Stimulated activated CD4-positive, alpha-beta T cell treated with anti-CD3 and anti-CD28 coated beads, Interleukin-4, amount 100 ng/mL, for 24 hours (primary cell): Measurements from ENCODE around the gene MON1B.
"Not testable (repeated sequence)": the region's sequence is repeated elsewhere in the genome, so short reads cannot be mapped to it uniquely, and the experiment has no call there.

Source experiments
- DNase-seq: peaks from one replicate; pipeline ENCODE4 v3.0.0-alpha.2; 2020

Gene MON1B

DNA sequence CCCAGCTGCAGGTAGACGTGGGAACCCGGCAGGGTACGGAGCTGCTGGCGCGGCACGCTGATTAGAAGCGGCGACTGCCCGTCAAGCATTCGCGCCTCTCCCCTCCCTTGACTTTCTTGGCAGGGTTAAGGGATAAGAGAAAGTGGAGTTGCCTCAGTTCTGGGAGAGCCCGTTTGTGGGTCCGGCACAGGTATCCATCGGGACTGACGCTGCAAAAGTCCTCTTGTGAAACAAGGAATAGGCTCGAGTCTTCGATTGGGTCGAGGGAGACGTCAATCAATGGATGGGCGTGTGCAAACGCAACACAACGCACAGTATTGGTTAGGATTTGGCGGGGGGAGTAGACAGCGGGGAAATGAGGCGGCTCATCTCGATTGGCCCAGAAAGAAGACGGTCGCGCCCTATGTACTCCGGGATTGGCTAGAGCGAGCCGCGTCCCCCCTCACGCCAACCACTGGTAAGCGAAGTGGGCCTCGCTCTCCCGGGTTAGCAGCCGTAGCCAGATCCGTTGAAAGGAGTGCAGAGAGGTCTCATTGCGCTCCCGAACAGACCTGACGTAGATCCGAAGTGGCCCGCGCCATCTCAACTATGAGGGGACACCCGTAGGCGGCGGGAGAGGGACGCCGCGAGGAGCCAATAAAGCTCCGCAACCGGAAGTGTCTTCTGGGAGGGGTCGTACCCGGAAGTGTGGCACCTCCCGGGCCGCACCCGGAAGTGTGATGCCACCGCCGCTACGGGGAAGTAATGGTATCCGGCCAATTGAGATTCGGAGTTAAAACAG is at the start of gene MON1B:
Gene MON1B (plus strand): TSS at position 713 of the 781 bp plus-strand sequence. CDS start 296 bp downstream, outside the sequence.
- DNase-seq: peak; percentile 95

DNA sequence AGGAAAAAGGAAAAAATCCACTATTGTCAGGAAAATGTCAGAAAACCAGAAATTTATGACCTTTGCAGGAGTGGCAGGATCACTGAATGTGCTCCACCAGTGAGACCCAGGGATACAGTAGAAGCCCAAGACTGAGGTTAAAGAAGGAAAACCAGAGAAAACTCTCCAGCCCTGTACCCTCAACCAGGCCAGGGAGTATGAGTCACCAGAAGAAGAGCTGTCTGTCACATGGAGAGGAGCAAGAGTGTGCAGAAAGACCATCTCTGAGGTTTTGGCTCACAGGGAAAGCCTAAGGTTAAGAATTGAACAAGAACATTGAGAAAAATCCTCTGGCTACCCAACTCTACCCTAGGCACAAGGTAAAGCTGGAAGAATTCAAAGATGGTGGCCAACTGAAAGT is 47.6 kb upstream of the MON1B start:
- DNase-seq: no peak

DNA sequence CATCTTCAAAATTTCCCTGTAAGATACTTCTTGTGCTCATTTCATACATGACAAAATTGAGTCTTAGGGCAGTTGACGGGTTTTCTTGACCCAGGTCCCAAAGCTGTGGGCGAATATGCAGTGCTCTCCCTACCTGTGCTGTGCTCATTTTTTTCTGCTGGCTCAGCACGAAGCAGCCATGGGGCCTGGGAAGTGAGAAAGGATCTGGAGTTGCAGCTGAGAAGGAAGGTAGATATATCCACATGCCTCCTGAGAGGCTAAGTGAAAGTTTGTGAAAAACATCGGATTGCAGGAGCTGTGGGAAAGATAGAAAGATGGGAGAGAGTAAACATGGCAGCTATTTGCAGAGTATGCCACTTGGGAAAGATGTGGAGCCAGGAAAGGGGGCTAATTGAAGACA is 42.9 kb upstream of the MON1B start:
- no peak for DNase-seq

DNA sequence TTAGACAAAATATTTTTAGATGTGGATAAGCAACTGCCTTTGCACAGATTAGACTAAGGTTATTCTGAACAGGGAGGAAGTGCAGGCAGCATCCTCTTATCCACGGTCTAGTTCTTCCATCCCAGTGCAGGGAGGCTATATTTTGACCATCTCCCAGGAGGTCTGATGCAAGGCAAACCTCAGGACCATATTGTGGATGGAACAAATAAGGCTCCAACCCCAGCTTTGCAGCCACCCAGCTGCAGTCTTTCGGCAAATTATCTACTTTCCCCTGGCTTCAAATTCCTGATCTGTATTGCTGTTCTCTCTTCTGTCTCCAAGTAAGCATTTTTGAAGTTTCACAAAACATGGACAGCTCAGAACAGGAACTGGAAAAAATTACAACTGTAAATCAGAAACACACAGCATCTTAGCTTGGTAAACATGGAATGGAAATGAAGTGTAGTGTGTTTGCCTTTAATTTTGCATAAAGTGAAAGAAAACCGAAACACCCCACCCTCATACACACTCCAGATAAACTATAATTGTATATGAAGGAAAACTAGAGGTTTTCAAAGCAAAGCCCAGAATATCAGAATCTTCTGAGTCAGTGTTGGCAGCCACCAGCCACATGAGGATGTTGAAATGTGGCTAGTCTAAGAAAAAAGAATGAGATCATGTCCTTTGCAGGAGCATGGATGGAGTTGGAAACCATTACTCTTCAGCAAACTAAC is 33.5 kb upstream of the MON1B start:
- DNase-seq: no peak

DNA sequence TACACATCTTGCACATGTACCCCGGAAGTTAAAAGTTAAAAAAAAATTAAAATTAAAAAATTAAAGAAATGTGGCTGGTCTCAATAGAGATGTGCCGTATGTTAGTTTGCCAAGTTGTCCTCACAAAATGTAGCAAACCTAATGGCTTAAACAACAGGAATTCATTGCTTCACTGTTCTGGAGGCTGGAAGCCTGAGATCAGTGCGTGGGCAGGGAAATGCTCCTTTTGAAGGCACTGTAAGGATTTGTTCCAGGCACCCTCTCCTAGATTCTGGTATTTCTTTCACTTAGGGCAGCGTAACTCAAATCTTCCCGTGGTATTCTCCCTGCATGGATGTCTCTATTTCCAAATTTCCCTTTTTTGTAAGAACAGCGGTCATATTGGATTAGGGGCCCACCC is 32.7 kb upstream of the MON1B start:
- no peak for DNase-seq

DNA sequence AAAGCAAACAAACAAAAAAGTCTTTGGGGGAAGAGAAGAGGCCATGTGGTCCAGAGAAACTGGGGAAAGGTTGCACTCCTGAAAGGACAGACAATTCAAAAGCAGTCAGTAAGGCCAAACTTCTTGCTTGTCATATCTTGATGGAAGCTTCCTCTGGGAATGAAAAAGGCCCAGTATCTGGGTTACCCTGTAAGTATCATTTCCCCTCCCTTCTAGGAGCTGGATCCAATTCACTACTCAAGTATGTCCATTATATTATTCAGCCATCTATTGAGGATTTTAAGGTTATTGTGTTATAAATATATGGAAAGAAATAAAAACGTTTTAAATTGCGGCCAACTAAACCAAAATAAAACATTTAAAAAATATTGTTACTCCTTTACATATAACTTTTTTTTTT is 26.0 kb upstream of the MON1B start:
- no peak for DNase-seq

DNA sequence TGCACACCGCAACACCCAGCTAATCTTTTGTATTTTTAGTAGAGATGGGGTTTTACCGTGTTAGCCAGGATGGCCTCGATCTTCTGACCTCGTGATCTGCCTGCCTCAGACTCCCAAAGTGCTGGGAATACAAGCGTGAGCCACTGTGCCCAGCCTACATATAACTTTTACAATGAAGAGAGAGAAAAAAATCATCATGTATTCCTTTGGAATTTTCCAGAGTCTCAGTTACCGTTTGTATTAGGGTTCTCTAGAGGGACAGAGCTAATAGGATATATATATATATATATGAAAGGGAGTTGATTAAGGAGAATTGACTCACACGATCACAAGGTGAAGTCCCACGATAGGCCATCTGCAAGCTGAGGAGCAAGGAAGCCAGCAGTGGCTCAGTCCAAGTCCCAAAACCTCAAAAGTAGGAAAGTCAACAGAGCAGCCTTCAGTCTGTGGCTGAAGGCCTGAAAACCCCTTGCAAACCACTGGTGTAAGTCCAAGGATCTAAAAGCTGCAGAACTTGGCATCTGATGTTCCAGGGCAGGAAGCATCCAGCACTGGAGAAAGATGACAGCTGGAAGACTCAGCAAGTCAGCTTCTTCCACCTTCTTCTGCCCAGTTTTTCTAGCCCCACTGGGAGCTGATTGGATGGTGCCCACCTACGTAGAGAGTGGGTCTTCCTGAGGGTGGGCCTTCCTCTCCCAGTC is 25.3 kb upstream of the MON1B start:
- DNase-seq: not testable (repeated sequence)

DNA sequence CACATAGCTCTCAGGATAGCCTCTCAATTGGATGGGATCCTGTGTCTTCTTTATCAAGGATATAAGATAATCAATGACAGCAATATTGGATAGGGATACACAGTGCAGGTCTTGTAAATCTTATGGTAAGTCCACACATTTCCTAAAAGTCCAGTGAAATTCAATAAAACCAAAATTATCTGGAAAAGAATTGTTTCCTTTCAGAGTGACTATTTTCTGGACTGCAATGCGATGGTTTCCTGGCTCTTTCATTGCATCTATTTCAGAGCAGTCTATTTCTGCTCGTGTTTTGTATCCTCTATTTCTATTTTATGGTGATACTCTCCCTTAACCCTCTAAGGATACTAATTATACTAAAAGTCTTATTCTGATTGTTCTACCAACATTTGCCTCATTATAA is 24.3 kb upstream of the MON1B start:
- DNase-seq: no peak

DNA sequence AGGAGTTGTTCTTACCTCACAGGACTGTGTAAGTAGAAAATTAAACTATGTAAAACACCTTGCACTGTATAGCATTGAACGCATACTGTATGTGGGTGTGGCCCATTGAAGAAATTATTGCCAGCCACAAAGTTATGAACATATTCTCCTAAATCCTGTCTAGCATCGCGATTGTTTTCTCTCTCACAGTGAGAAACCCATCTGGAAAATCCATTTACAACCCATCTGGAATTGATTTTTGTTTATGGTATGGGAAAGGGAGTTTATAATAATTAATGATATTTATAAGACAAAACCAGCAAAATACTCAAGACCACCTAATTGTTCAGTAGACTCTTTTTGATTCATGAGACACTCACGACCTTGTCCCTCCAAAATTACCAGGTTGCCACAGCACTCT is 22.1 kb upstream of the MON1B start:
- no peak for DNase-seq

DNA sequence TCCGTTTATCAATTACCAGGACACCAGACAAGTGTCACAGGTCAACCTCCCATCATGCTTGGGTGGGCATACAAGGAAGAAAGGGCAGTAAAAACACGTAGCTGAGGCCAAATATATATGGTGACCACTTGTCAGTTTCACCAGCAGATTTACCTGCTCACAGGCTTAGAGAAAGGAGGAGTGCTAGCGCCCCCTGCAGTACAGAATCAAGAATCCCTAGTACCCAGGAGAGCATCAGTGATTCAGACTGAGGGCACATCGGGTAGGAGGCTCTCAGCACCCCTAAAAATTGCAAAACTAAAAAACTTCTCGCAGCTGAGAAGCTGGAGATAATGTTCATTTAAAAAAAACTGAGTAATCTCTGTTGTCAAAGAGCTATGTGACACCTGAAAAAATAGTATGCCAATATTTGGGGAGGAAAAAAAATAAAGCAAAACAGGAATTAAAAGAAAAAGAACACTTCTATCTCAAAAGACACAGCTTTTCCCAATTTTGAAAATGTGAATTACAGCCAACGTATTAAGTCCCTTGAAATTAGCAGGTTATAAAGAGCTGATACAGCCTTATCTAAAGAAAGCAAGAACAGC is 21.2 kb upstream of the MON1B start:
- DNase-seq: peak; percentile 44

DNA sequence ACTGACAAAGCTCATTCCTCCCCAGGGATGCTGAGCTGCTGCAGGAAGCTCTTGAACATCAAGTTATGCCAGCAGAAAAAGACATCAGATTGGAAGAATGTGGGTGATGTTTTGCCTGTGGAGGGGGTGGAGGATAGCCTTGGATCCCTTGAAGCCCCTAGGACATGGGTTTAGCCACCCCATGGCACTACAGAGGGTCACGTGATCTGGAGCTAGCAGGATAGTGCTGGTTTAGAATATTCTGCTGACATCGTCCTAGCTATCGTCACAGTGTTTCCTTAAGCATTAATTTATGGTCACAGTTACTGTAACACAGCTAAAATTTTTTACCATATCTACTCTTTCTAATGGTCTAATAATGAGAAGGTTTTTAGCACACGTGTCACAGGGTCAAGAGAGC is 20.2 kb upstream of the MON1B start:
- DNase-seq: no peak

DNA sequence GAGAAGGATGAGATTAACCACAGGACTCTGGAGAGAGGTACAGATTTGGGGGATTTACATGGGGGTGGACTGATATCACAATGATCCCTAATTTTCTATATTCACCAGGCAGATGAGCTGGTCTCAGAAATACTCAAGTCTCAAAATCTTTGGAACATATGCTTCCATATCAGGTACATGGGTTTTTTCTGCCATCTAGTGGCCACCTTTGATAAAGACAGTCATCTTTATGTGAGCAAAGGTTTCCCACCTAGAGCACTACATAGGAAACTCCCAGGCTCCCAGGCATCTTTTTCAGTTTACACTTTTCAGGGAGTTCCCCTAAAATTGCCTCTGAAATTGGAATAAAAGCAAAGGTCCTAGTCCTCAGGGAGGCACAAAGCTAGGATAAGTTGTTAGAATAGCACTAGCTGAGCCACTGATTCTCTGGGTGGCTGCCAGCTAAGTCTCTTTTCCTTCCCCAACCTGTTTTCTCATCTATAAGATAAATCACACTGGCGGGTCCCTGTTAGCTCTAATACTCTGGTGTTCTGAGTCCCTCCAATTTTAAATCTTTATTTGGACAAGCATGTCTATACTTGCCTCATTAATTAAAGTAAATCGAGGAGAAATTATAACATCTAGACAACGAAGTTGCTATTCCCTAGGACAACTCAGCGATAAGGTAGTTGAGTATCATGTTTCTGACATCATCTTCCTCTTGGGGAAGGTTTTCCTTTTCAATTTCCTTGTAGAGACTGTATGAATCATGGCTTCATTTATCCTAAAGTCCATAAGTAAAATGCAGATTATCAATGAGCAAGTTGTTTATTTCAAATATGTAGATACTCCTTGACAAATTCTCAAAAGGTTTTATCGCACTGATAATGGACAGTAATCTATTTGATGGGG is 19.0 kb upstream of the MON1B start:
- DNase-seq: peak; percentile 40

DNA sequence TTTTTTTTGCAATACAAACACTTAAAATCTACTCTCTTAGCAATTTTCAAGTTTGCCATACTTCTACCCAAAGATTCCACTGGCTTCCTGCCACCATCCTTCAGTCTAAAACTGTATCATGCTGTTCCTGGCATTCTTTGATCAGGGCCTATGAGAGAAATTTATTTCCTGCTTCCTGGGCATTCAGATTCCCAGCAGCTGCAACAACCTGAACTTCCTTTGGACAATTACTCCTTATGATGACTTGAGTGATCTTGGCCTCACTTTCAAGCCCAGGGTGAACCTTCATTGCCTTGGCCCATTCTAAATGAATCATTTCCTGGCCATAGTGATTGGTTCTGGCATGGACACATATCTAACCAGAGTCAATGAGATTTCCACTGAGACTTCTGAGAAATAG is 18.0 kb upstream of the MON1B start:
- DNase-seq: no peak

DNA sequence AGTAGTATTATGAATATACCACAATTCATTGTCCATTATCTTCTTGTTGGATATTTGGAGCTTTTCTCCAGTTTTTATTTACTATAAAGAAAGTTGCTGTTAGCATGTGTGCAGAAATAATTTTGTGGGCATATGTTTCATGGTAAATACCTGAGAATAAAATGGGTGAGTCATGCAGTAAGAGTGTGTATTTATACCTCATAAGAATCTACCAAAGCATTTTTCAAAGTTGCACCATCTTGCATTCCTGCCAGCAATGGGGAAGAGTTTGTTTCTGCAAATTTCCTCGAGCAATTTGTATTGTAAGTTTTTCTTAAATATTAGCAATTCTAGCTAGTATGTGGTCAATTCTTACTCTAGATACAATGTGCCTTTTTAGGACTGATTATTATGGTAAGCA is 7.9 kb upstream of the MON1B start:
- DNase-seq: no peak

DNA sequence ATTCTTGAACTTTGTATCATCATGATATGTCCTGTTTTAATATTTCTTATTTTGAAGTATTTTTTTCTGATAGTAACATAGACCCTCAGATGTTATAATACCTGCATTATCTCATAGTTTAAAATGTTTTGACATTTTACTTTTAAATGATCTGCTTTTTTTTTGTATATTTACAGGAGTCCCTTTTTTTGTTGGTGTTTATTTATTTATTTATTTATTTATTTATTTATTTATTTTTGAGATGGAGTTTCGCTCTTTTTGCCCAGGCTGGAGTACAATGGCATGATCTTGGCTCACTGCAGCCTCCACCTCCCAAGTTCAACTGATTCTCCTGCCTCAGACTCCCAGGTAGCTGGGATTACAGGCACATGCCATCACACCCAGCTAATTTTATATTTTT is 4.7 kb upstream of the MON1B start:
- DNase-seq: not testable (repeated sequence)

DNA sequence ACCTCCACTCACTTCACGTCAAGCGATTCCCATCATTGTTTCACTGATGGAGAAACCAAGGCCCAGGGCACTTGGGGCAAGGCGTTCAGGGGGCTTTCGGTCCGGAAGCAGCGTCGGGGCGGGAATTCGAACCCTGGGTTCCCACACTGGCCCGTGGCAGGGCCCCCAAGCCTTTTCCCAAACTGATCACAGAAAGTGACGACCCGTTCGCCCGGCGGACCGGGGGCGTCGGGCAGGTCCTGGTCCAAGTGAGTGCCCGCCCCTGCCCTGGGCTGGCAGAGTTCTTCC is 856 bp upstream of the MON1B start:
- no peak for DNase-seq

DNA sequence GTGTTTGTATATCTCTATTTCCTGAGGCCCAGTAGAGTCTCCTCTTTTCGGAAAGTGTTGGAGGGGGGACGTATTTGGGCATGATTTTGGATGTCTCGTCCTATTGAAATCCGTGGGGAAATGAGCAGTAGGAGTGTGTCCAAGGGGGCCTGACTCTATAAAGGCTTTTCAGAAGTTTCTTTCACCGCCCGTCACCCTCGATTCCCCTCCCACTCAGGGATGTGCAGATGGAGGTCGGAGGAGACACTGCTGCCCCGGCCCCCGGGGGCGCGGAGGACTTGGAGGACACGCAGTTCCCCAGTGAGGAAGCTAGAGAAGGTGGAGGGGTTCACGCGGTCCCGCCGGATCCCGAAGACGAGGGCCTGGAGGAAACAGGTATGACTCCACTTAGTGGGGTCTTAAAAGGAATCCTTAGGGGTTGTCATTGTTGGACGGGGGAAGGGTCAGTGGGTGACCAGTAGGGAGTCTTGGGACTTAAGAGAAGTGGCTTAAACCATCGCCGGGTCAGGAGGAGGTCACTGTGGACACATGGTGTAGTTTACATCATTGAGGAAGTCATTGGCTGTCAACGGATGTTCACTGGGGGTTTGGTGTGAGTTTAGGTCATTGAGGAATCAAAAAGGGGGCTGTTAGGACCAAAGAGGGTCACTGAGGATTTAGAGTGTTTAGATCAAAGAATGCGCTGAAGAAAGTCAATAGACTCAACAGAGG is 424 bp downstream of the MON1B start:
- peak; percentile 30 for DNase-seq

DNA sequence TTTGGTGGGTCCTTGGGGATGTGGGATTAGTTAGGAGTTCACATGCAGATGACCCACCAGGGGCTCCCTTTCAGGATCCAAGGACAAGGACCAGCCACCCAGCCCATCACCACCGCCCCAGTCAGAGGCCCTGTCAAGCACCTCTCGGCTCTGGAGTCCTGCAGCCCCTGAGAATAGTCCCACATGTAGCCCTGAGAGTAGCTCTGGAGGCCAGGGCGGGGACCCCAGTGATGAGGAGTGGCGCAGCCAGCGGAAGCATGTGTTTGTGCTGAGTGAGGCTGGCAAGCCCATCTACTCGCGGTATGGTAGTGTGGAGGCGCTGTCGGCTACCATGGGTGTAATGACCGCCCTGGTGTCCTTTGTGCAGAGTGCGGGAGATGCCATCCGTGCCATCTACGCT is 2.4 kb downstream of the MON1B start:
- no peak for DNase-seq

DNA sequence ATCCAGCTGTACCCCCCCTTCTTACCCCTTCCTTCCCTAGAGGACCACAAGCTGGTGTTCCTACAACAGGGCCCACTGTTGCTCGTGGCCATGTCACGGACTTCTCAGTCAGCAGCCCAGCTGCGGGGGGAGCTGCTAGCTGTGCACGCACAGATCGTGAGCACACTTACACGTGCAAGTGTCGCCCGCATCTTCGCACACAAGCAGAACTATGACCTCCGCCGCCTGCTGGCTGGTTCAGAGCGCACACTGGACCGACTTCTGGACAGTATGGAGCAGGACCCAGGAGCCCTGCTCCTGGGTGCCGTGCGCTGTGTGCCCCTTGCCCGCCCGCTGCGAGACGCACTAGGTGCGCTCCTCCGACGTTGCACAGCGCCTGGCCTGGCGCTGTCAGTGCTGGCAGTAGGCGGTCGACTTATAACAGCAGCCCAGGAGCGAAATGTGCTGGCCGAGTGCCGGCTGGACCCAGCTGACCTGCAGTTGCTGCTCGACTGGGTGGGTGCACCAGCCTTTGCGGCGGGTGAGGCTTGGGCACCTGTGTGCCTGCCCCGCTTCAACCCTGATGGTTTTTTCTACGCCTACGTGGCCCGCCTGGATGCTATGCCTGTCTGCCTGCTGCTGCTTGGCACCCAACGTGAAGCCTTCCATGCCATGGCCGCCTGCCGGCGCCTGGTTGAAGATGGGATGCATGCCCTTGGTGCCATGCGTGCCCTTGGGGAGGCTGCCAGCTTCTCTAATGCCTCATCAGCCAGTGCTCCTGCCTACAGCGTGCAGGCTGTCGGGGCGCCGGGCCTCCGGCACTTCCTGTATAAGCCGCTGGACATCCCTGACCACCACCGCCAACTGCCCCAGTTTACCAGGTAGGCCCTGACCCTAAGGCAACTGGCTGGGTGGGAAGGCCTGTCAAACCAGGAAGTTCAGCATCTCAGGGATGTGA is 3.6 kb downstream of the MON1B start:
- no peak for DNase-seq

DNA sequence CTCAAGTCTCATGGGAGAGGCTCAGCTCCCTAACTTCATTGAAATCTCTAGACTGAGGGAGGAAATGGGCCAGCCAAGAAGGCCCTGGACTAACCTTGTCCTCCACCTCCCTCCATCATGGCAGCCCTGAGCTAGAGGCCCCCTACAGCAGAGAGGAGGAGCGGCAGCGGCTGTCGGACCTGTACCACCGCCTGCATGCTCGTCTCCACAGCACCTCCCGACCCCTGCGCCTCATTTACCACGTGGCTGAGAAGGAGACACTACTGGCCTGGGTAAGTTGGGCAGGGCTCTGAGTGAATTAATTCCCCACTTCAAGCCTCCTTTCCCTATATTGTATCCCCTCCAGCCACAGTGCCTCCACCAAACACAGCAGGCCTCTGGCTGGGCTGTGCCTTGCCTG is 4.4 kb downstream of the MON1B start:
- no peak for DNase-seq

DNA sequence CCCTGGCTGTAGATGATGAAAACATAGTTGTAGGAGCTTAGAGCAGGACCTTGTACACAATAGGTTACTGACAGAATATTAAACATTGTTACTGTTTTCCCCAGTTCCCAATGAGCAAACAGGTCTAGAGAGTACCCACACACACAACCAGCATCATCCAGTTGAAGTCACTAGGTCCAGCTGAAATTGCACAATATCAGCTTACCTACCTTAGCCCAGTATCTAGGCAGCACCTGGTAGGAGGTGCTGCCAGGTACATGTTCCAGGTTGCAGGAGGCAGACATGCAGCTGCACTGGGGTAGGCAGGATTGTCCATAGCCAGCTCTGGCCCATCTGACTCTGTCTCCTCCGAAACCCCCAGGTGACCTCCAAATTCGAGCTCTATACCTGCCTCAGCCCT is 6.8 kb downstream of the MON1B start:
- DNase-seq: no peak
